ENCODE data around the gene FDX2. TPM values are rescaled to one million over a fixed set of nuclear protein-coding genes. Genes with fewer than 3 reads are reported as not detected.
A peak's percentile ranks its signal among the peaks of the same experiment; 100 is the strongest.

The FDX2 gene
- total RNA-seq, 1 donor from 2014 or later = 27.4 TPM

DNA sequence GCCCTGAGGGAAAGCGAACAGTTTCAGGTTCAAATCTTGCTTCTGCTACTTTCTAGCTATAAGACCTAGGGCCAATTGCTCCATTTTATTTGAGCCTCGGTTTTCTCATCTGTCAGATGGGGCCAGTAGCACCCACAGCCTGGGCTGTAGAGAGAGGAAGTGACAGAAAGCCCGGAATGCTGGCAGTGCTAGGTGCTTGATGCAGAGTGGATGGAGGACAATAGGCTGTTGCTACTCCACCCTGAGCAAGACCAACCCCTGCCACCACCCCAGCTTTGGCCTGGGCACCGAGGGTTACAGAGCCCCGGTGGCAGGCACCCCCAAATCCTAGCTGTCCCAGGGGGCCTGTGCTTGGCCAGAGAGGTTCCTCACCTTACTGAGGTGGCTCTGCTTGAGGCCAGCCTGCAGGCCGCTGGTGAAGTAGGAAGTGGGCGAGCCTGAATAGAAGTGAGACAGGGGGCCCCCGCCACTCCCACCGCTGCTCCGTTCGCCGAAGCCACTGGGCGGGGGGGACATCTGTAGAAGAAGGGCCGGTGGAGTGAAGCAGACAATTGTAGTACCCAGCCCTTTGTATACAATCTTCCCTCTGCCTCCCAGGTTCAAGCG is 2.1 kb upstream of the FDX2 start:
- no peak for DNase-seq (ENCODE audit: extremely low spot score, unreplicated experiment)
- Mint-ChIP-seq H3K4me1 (ENCODE audit: unreplicated experiment) (peaks cover 13% of the 10 kb centered on the region), H3K36me3 (ENCODE audit: unreplicated experiment) (peaks cover 10% of the 10 kb centered on the region), H3K27me3 (ENCODE audit: unreplicated experiment) (no peaks in the 10 kb centered on the region), H3K27ac (ENCODE audit: unreplicated experiment) (no peak overlapping the region), H3K9me3 (ENCODE audit: unreplicated experiment) (no peaks in the 10 kb centered on the region), H3K4me3 (ENCODE audit: unreplicated experiment) (no peak overlapping the region)
- no peak for TF ChIP-seq CTCF (IDR thresholded peaks at IDR 0.05)

GRCh38 chr19:10317045-10317856 is 1.4 kb upstream of the FDX2 start:
- Mint-ChIP-seq H3K27ac (ENCODE audit: unreplicated experiment) (no peak overlapping the region), H3K4me1 (ENCODE audit: unreplicated experiment) (peaks cover 13% of the 10 kb centered on the region), H3K36me3 (ENCODE audit: unreplicated experiment) (peaks cover 10% of the 10 kb centered on the region), H3K27me3 (ENCODE audit: unreplicated experiment) (no peaks in the 10 kb centered on the region), H3K9me3 (ENCODE audit: unreplicated experiment) (no peaks in the 10 kb centered on the region), H3K4me3 (ENCODE audit: unreplicated experiment) (no peak overlapping the region)
- TF ChIP-seq CTCF (IDR thresholded peaks at IDR 0.05) = no peak
- no peak for DNase-seq (ENCODE audit: extremely low spot score, unreplicated experiment)

DNA sequence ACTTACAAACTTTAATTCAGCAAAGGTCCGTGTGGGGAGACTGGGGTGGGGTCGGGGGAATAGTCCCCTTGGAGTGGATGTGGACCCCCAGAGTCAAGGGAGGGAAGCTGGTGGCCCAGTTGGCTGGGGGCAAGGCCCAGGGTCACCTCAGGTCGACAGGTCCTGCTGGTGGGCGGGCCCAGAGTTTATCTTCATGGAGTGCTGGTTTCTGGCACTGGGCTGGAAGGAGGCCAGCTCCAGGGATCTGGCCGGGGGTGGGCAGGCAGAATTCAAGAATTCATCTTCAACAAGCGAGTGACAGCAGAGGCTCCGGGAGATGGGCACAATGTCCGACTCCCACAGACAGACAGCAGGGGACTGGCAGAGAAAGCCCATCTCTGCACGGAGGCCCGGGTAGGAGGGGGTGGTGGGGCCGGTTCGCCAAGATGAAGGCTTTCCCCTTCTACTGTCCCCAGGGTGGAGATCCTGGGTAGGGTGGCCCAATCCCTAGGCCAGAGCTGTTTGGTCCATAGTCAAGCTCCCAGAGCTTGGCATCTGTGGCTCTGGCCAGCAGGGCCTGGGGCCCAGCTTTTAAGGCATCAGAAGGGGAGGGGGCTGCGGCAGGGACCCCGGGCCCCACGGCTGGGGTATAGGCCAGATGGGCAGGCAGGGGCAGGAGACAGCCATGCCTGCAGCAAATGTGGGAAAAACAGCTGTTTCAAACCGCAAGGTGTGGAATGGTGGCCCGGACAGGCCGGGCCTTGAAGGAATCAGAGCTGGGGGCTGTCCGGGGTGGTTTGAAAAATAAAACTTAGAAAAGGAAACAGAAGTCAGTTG is 622 bp upstream of the FDX2 start:
- Mint-ChIP-seq H3K27ac (ENCODE audit: unreplicated experiment) (peak overlapping the region; percentile 79), H3K4me1 (ENCODE audit: unreplicated experiment) (peaks cover 13% of the 10 kb centered on the region), H3K9me3 (ENCODE audit: unreplicated experiment) (no peaks in the 10 kb centered on the region), H3K27me3 (ENCODE audit: unreplicated experiment) (no peaks in the 10 kb centered on the region), H3K36me3 (ENCODE audit: unreplicated experiment) (peaks cover 7% of the 10 kb centered on the region), H3K4me3 (ENCODE audit: unreplicated experiment) (peak overlapping the region; percentile 89)
- no peak for DNase-seq (ENCODE audit: extremely low spot score, unreplicated experiment)
- no peak for TF ChIP-seq CTCF (IDR thresholded peaks at IDR 0.05)

DNA sequence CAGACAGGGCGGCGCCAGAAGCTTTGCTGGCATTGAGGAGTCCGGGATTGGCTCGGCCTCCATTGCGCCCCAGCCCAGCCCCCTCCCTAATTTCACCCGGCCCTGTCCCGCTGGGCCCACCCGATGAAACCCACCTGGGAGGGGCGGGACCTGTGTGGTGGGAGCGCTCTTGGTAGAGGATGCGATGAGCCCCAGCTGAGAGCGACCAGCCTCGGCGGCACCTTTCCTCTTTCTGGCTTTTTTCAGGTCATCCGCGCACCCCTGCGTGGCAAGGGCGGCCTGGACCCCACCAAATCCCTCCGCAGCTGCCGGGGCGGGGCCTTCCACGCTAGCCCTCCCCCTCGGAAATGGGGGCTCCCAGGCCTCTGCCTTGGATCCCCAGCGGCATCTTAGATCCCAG is 6.4 kb downstream of the FDX2 start, which contains the start of gene ZGLP1:
Gene ZGLP1, minus strand, starts transcription at position 393 of the 400 bp plus-strand sequence.
- Mint-ChIP-seq H3K4me1 (ENCODE audit: unreplicated experiment) (peaks cover 3% of the 10 kb centered on the region), H3K27ac (ENCODE audit: unreplicated experiment) (no peak within 1 kb of the TSS), H3K9me3 (ENCODE audit: unreplicated experiment) (no peaks in the 10 kb centered on the region), H3K36me3 (ENCODE audit: unreplicated experiment) (peaks cover 5% of the 10 kb centered on the region), H3K4me3 (ENCODE audit: unreplicated experiment) (no peak within 1 kb of the TSS), H3K27me3 (ENCODE audit: unreplicated experiment) (no peaks in the 10 kb centered on the region)
- no peak for TF ChIP-seq CTCF (IDR thresholded peaks at IDR 0.05)
- no peak for DNase-seq (ENCODE audit: extremely low spot score, unreplicated experiment)
